GM18517 (cell line): ENCODE measurements around the gene ORM2.
"Not testable (repeated sequence)": the region's sequence is repeated elsewhere in the genome, so short reads cannot be mapped to it uniquely, and the experiment has no call there.

Experiments
- ATAC-seq: cut with Tn5 transposase; IDR thresholded peaks from one replicate; pipeline ENCODE4 v1.9.1; 2021; ENCODE audit warnings: mild to moderate bottlenecking, moderate library complexity; ENCODE audit not compliant: unreplicated experiment

Gene ORM2

DNA sequence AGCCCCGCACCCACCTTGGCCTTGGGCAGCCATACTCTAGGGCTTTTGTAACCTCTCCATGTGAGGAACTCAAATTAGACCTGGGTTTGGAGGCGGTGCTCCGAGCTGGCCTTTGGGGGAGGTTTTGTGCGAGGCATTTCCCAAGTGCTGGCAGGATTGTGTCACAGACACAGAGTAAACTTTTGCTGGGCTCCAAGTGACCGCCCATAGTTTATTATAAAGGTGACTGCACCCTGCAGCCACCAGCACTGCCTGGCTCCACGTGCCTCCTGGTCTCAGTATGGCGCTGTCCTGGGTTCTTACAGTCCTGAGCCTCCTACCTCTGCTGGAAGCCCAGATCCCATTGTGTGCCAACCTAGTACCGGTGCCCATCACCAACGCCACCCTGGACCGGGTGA, at the start of gene ORM2:
Gene ORM2 (plus strand): TSS at position 245 of the 398 bp plus-strand sequence. CDS start 36 bp downstream, at position 281.
- not testable (repeated sequence) for ATAC-seq

DNA sequence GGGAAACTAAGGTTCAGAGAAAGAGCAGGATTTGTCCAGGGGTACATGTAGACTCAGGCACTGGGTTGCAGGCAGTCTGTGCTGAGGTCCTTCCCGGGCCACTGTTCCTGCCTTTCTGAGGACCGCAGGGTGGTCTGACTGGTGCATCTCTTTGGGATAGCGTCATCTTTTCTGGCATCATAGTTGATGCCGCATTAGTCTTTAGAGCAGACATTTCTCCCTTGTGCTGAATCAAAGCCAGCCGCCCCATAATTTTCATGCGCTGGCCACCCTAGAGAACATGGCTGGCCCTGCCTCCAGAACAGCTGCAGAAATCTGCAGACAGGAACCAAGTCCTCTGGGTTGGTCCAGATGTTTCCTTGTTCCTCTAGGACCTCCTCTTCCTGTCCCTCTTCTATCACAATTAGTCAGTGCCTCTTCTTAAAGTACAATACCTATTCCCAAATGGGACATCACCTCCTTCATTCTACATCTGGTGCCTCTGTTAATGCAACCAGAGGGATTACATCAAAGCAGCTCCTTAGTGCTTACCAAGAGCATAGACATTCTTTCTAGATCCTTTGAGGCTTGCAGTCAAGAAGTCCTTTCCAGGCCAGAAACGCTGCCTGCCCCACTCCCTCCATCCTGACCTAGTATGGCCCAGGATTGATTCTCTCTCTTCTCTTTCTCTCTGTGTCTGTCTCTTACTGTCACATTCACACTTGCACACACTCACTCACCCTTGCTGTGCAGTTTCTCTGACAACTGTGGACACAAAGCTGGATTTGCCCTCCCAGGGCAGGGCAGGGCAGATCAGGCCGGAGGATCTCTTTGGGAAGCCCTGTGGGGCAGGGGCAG, 48.8 kb upstream of the ORM2 start:
- ATAC-seq: no peak

GRCh38 chr9:114281473-114282103, 48.1 kb upstream of the ORM2 start:
- ATAC-seq: no peak

DNA sequence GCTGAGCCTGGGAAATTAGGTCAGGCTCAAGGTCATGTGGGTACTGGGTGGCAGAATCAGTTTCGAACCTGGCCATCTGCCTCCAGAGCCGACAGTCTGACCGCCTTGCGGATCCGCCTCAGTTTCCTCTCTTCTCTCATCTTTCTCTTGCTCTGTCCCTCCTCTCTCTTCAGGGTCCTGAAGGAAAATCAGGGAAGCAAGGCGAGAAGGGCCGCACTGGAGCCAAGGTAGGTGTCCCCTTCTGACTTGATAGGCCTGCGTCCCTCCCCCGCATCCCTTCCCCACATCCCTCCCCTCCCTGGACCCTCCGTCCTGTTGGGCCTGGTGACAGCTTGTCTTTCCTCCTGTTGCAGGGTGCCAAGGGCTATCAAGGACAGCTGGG, 47.6 kb upstream of the ORM2 start:
- no peak for ATAC-seq

- no peak for ATAC-seq
These were observed 47.2 kb upstream of the ORM2 start for GRCh38 chr9:114282507-114282906.

DNA sequence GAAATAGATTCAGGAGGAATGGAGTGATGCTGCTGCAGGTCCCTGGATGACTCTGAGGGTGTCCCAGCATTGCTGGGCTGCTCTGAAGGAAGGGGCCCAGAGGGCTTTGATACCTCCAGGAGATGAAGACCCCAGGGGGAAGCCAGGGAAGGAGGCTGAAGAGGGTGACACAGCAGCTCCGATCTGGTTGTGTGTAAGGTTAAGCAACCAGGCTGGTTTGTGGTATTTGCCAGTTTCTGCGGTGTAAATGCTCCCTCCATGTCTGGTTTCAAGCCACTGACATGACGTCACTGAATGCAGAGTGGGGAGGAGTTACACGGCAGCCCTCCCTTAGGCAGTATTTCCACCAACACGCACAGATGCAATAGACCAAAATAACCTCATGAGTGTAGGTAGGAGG, 46.7 kb upstream of the ORM2 start:
- no peak for ATAC-seq

- no peak for ATAC-seq
These were observed 46.0 kb upstream of the ORM2 start for GRCh38 chr9:114283551-114284111.

DNA sequence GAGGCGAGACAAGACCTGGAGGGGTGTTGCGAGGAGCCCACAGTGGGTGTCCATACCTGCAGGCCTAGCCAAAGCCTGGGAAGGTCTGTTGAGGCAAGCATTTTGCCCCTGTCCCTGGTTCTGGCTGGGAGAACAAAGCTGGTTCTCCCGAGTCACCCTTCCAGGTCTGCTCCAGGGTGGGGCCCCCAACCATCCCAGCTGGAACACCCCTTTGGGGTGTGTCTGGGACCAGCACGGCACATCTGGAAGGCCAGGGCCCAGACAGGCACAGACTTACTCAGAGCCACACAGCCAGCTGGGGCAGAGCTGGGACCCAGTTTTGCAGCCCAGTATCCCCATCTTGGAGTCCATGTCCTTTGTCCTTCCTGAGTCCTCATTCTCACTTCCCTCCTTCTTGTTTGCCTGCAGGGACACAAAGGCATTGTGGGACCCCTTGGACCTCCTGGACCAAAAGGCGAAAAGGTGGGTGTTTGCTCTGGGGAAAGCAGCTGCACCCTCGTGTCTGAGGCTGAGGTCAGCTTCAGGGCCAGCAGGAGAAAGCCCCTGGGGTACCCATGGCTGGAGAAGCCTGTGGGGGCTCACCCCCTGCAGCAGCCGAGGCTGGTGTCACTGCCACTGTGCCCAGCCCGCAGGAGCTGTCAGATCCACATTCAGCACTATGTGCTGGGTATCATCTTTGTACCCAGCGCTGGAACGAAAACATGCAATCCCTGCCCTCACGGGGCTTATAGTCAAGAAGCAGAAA, 45.2 kb upstream of the ORM2 start:
- ATAC-seq: no peak

- ATAC-seq: no peak
These were observed 44.4 kb upstream of the ORM2 start for GRCh38 chr9:114285166-114285867.

- ATAC-seq: no peak
These were observed 43.5 kb upstream of the ORM2 start for GRCh38 chr9:114286146-114286679.

GRCh38 chr9:114287001-114287762, 42.5 kb upstream of the ORM2 start:
- no peak for ATAC-seq

- ATAC-seq: no peak
These were observed 41.9 kb upstream of the ORM2 start for GRCh38 chr9:114287763-114288192.

DNA sequence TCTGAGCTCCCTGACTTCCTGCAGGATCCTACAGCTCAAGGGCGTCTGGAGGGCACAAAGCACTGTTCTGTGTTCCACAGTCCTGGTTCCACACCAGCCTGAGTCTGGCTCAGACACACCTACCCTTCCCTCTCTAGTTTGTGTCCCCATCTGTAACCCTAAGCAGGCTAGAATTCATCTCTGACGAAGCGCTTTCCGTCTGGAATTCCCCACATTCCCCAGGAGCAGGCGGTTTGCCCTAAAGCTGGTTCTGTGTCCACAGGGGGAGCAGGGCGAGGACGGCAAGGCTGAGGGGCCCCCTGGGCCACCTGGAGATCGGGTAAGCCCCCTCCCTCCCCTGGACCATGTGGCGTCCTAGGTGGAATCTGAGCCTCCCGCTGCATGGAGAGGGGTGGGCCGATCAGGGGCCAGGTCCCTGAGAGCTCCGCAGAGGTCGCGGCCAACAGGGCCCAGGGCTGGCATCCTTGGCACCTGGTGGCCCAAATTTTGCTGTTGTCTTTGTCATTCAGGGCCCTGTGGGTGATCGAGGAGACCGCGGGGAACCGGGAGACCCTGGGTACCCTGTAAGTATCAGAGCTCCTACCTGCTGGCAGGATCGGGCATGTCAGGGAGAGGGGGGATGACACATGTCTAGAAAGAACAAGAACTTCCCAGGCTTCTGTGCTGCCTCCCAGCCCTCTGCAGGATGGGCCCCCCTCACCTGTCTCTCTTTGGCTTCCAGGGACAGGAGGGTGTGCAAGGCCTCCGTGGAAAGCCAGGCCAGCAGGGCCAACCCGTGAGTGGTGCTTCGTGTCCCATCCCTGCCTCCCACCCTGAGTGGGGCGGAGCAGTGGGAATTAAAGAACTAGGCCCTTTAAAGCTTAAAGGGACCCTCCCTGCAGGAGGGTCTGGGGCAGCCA, 41.2 kb upstream of the ORM2 start:
- ATAC-seq: no peak

DNA sequence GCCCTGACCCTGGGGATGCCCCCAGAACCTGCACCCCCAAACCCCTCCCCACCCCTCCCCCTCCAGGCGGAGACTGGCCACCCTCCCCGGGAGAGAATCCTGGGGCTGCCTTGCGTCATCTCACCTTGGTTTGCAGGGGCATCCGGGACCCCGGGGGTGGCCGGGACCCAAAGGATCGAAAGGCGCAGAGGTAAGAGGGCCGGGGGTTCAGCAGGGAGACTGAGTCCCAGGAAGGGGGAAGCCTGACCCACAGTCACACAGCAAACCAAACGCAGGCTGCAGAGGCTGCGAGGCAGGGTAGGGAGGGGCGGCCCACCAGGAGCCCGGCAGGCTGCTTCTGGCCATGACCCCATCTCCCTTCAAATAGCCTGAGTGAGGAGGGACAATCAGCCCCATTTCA, 40.6 kb upstream of the ORM2 start:
- ATAC-seq: no peak

DNA sequence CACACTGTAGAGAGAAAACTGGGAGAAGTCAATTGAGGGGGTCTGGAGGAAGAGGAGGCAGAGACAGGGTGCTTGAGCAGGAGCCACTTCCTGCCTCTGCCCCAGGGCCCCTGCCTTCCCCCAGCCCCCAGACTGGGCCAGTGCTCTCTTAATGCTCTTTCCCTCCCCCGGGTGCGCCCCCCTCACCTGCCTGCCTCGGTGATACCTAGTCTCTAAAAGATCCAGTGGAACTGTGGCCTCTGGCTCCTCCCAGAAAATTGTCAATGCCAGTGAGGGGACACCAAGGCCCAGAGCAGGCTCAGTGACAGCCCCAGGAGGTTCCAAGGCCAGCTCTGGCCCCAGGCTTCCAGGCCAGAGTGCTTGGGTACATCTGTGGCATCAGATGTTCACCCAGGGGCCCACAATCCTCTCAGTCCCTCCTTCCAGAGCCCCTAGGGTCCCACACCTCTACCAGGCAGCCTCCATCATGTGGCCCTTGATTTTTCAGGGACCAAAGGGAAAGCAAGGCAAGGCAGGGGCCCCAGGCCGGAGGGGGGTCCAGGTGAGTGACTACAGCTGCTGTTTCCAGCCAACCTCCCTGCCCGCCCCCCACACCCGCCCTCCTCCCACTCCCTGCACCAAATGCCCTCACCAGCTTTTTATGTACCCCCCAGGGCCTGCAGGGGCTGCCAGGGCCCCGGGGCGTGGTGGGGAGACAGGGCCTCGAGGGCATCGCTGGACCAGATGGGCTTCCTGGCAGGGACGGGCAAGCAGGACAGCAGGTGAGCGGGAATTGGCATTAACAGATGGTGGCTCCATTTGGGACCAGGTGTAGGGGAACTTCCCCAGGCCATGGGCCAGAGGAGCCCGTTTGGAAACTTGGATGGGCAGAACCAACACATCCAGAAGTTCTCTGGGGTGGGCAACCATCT, 39.8 kb upstream of the ORM2 start:
- ATAC-seq: no peak

GRCh38 chr9:114290561-114290986, 39.1 kb upstream of the ORM2 start:
- ATAC-seq: no peak

DNA sequence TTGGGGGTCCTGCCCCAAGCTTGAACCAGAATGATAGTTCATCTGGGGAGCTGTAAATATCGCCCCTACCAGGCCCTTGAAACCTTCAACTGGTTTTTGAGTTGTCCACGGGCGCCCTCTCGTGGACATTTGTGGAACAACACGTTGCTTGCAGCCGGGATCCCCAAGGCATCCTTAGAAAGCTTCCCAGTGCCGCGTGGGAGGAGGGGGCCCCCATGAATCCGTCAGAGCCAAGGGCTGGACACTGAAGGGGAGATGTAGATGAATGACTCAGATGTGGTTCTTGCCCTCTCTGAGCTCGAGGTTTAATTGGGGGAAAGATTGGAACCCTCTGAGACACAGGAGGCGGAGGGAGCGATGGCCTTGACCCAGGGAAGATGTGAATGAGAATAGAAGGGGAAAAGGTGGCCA, 38.6 kb upstream of the ORM2 start:
- ATAC-seq: no peak
